Mesendoderm (in vitro differentiated cells): ENCODE results near the gene VRK1.
A peak's percentile ranks its signal among the peaks of the same experiment; 100 is the strongest.

Source experiments
- DNase-seq: peaks from one replicate; pipeline ENCODE4 v3.0.0; 2013
- H2AK5ac ChIP-seq: 2 replicates; pipeline ENCODE4 v1.6.1; 2013; ENCODE audit warnings: low read length, inconsistent platforms
- H2BK120ac ChIP-seq: 2 replicates; pipeline ENCODE4 v1.6.1; 2013; ENCODE audit warnings: low read depth, mild to moderate bottlenecking, low read length, moderate library complexity, mixed read lengths
- H2BK15ac ChIP-seq: replicated peaks from 2 replicates; pipeline ENCODE4 v1.6.1; 2013; ENCODE audit warnings: low read depth, mild to moderate bottlenecking, moderate library complexity
- H2BK5ac ChIP-seq: 2 replicates; pipeline ENCODE4 v1.6.1; 2013; ENCODE audit warnings: low read length, inconsistent platforms
- H3K18ac ChIP-seq: 2 replicates; pipeline ENCODE4 v1.6.1; 2013; ENCODE audit warnings: mild to moderate bottlenecking, low read length, mixed read lengths
- H3K23ac ChIP-seq: one replicate; pipeline ENCODE4 v1.6.1; 2013; ENCODE audit warnings: low read length
- H3K27ac ChIP-seq: 2 replicates; pipeline ENCODE4 v1.5.1; 2013; ENCODE audit warnings: low read depth, mild to moderate bottlenecking, inconsistent platforms, low read length, moderate library complexity
- H3K27me3 ChIP-seq: 2 replicates; pipeline ENCODE4 v1.6.1; 2013; ENCODE audit warnings: low read length, control low read depth, mild to moderate bottlenecking, inconsistent platforms; ENCODE audit not compliant: insufficient read depth, poor library complexity
- H3K36me3 ChIP-seq: 2 replicates; pipeline ENCODE4 v1.6.1; 2013; ENCODE audit warnings: low read length, inconsistent platforms; ENCODE audit not compliant: control insufficient read depth, insufficient read depth
- H3K4ac ChIP-seq: one replicate; pipeline ENCODE4 v1.6.1; 2013; ENCODE audit warnings: low read depth, mild to moderate bottlenecking, low read length, moderate library complexity
- H3K4me1 ChIP-seq: 2 replicates; pipeline ENCODE4 v1.6.1; 2013; ENCODE audit warnings: low read depth, low read length, inconsistent platforms; ENCODE audit not compliant: control insufficient read depth
- H3K4me2 ChIP-seq: 2 replicates; pipeline ENCODE4 v1.6.1; 2013; ENCODE audit warnings: low read length
- H3K4me3 ChIP-seq: 2 replicates; pipeline ENCODE4 v1.5.1; 2013; ENCODE audit warnings: mild to moderate bottlenecking, low read length
- H3K56ac ChIP-seq: one replicate; pipeline ENCODE4 v1.6.1; 2013; ENCODE audit warnings: low read length
- H3K79me1 ChIP-seq: 2 replicates; pipeline ENCODE4 v1.6.1; 2013; ENCODE audit warnings: low read length, inconsistent platforms
- H3K79me2 ChIP-seq: 2 replicates; pipeline ENCODE4 v1.6.1; 2013; ENCODE audit warnings: mild to moderate bottlenecking, low read length; ENCODE audit not compliant: control insufficient read depth, insufficient read depth
- H3K9ac ChIP-seq: 2 replicates; pipeline ENCODE4 v1.6.1; 2013; ENCODE audit warnings: low read length, inconsistent platforms
- H4K5ac ChIP-seq: one replicate; pipeline ENCODE4 v1.6.1; 2013; ENCODE audit warnings: low read length
- H4K8ac ChIP-seq: one replicate; pipeline ENCODE4 v1.6.1; 2013; ENCODE audit warnings: low read depth, mild to moderate bottlenecking, control low read depth, low read length, moderate library complexity
- WGBS: extraction: QIAGEN DNeasy Blood & Tissue Kit; methylation state at CpG from one replicate; pipeline ENCODE4 v1.1.7; 2013; ENCODE audit warnings: low lambda C conversion rate, missing lambda C conversion rate; ENCODE audit not compliant: insufficient coverage; ENCODE audit errors: extremely low coverage; 5-methylcytosine and 5-hydroxymethylcytosine counted together

VRK1 gene

GRCh38 chr14:96798956-96799355 lies 1.8 kb downstream of the VRK1 start:
- no peak overlapping the region for H3K23ac ChIP-seq
- no peak overlapping the region for H3K4ac ChIP-seq
- peaks cover 34% of the 10 kb centered on the region for H3K79me2 ChIP-seq
- no peak overlapping the region for H2BK15ac ChIP-seq
- H3K79me1 ChIP-seq: peaks cover 14% of the 10 kb centered on the region
- H3K56ac ChIP-seq: no peak overlapping the region
- DNase-seq: no peak
- H2AK5ac ChIP-seq: no peak overlapping the region
- H3K4me2 ChIP-seq: no peak overlapping the region
- H3K4me1 ChIP-seq: peaks cover 2% of the 10 kb centered on the region
- H3K4me3 ChIP-seq: no peak overlapping the region
- no peak overlapping the region for H4K8ac ChIP-seq
- no peak overlapping the region for H3K27ac ChIP-seq
- H3K27me3 ChIP-seq: no peaks in the 10 kb centered on the region
- no peak overlapping the region for H4K5ac ChIP-seq
- no peak overlapping the region for H2BK5ac ChIP-seq
- no peaks in the 10 kb centered on the region for H3K36me3 ChIP-seq
- no peak overlapping the region for H3K18ac ChIP-seq
- H3K9ac ChIP-seq: no peak overlapping the region
- WGBS: no CpG with 5 or more reads among the region's 1 CpG
- no peak overlapping the region for H2BK120ac ChIP-seq

GRCh38 chr14:96799489-96800054 lies 2.4 kb downstream of the VRK1 start:
- no peaks in the 10 kb centered on the region for H3K36me3 ChIP-seq

GRCh38 chr14:96801931-96802330 lies 4.7 kb downstream of the VRK1 start:
- H3K4me1 ChIP-seq: peaks cover 6% of the 10 kb centered on the region
- no peaks in the 10 kb centered on the region for H3K36me3 ChIP-seq
- no peak overlapping the region for H2AK5ac ChIP-seq
- no peak overlapping the region for H4K5ac ChIP-seq
- DNase-seq: no peak
- no peak overlapping the region for H3K27ac ChIP-seq
- peaks cover 52% of the 10 kb centered on the region for H3K79me2 ChIP-seq
- no peak overlapping the region for H3K9ac ChIP-seq
- no peak overlapping the region for H4K8ac ChIP-seq
- H3K4ac ChIP-seq: no peak overlapping the region
- H3K56ac ChIP-seq: no peak overlapping the region
- H3K4me2 ChIP-seq: no peak overlapping the region
- WGBS: no CpG with 5 or more reads among the region's 5 CpGs
- no peak overlapping the region for H2BK120ac ChIP-seq
- peaks cover 20% of the 10 kb centered on the region for H3K79me1 ChIP-seq
- H3K27me3 ChIP-seq: no peaks in the 10 kb centered on the region
- no peak overlapping the region for H3K18ac ChIP-seq
- no peak overlapping the region for H2BK15ac ChIP-seq
- no peak overlapping the region for H3K23ac ChIP-seq
- no peak overlapping the region for H3K4me3 ChIP-seq
- no peak overlapping the region for H2BK5ac ChIP-seq

More at GRCh38 chr14:96799489-96800054, 2.4 kb downstream of the VRK1 start:
- peaks cover 2% of the 10 kb centered on the region for H3K4me1 ChIP-seq
- no peak overlapping the region for H3K27ac ChIP-seq
- no peak overlapping the region for H4K8ac ChIP-seq
- H2BK15ac ChIP-seq: no peak overlapping the region
- H3K23ac ChIP-seq: no peak overlapping the region
- H3K27me3 ChIP-seq: no peaks in the 10 kb centered on the region
- peaks cover 36% of the 10 kb centered on the region for H3K79me2 ChIP-seq
- no peak overlapping the region for H2BK120ac ChIP-seq
- DNase-seq: no peak
- H3K56ac ChIP-seq: peak overlapping the region; percentile 38
- H4K5ac ChIP-seq: no peak overlapping the region
- H3K4me2 ChIP-seq: peak overlapping the region; percentile 19
- no peak overlapping the region for H2AK5ac ChIP-seq
- no peak overlapping the region for H3K4ac ChIP-seq
- H3K79me1 ChIP-seq: peaks cover 14% of the 10 kb centered on the region
- H3K9ac ChIP-seq: peak overlapping the region; percentile 28
- WGBS: 100% methylated on average over 2 of the region's 7 CpGs
- no peak overlapping the region for H3K4me3 ChIP-seq
- H2BK5ac ChIP-seq: no peak overlapping the region
- no peak overlapping the region for H3K18ac ChIP-seq

GRCh38 chr14:96802963-96803362 lies 5.8 kb downstream of the VRK1 start:
- no peak overlapping the region for H3K4ac ChIP-seq
- H3K4me1 ChIP-seq: peaks cover 6% of the 10 kb centered on the region
- H3K27me3 ChIP-seq: no peaks in the 10 kb centered on the region
- H3K23ac ChIP-seq: no peak overlapping the region
- H2BK5ac ChIP-seq: no peak overlapping the region
- no peaks in the 10 kb centered on the region for H3K36me3 ChIP-seq
- H3K18ac ChIP-seq: no peak overlapping the region
- no peak overlapping the region for H4K5ac ChIP-seq
- no peak overlapping the region for H2BK120ac ChIP-seq
- H3K9ac ChIP-seq: no peak overlapping the region
- no peak overlapping the region for H3K27ac ChIP-seq
- WGBS: no CpG with 5 or more reads among the region's 5 CpGs
- H3K79me1 ChIP-seq: peaks cover 15% of the 10 kb centered on the region
- H4K8ac ChIP-seq: no peak overlapping the region
- peaks cover 54% of the 10 kb centered on the region for H3K79me2 ChIP-seq
- DNase-seq: peak; percentile 10
- H3K4me2 ChIP-seq: no peak overlapping the region
- no peak overlapping the region for H3K4me3 ChIP-seq
- no peak overlapping the region for H2AK5ac ChIP-seq
- H3K56ac ChIP-seq: no peak overlapping the region
- no peak overlapping the region for H2BK15ac ChIP-seq

GRCh38 chr14:96803958-96804357 lies 6.8 kb downstream of the VRK1 start:
- WGBS: no CpG with 5 or more reads among the region's 2 CpGs
- Histone ChIP-seq H3K4ac (no peak overlapping the region), H3K18ac (no peak overlapping the region), H3K23ac (no peak overlapping the region), H3K79me2 (peaks cover 56% of the 10 kb centered on the region), H2BK120ac (no peak overlapping the region), H3K56ac (no peak overlapping the region), H3K27ac (no peak overlapping the region), H3K4me3 (no peak overlapping the region), H3K36me3 (no peaks in the 10 kb centered on the region), H3K9ac (no peak overlapping the region), H3K4me1 (peaks cover 6% of the 10 kb centered on the region), H2BK5ac (no peak overlapping the region), H3K4me2 (no peak overlapping the region), H3K27me3 (no peaks in the 10 kb centered on the region), H2AK5ac (no peak overlapping the region), H4K8ac (no peak overlapping the region), H3K79me1 (peaks cover 17% of the 10 kb centered on the region), H4K5ac (no peak overlapping the region), H2BK15ac (no peak overlapping the region)
- no peak for DNase-seq

GRCh38 chr14:96804895-96805294 lies 7.7 kb downstream of the VRK1 start:
- Histone ChIP-seq H3K23ac (no peak overlapping the region), H3K4ac (no peak overlapping the region), H3K4me3 (no peak overlapping the region), H3K79me2 (peaks cover 57% of the 10 kb centered on the region), H3K27me3 (no peaks in the 10 kb centered on the region), H3K56ac (no peak overlapping the region), H2BK15ac (no peak overlapping the region), H3K79me1 (peaks cover 15% of the 10 kb centered on the region), H3K9ac (no peak overlapping the region), H3K27ac (no peak overlapping the region), H3K18ac (no peak overlapping the region), H4K5ac (no peak overlapping the region), H2AK5ac (no peak overlapping the region), H2BK120ac (no peak overlapping the region), H3K36me3 (no peaks in the 10 kb centered on the region), H4K8ac (no peak overlapping the region), H3K4me2 (no peak overlapping the region), H3K4me1 (peaks cover 3% of the 10 kb centered on the region), H2BK5ac (no peak overlapping the region)
- no peak for DNase-seq
- no CpG with 5 or more reads among the region's 5 CpGs for WGBS
